Rectal smooth muscle tissue (tissue), 1 donor: Measurements from ENCODE around the gene POFUT1.

Experiments used
- H3K27ac ChIP-seq: one replicate; pipeline ENCODE4 v1.7.0; 2013; ENCODE audit warnings: low read depth, low read length, inconsistent platforms
- H3K27me3 ChIP-seq: one replicate; pipeline ENCODE4 v1.7.0; 2013; ENCODE audit warnings: low read length; ENCODE audit not compliant: control insufficient read depth, insufficient read depth
- H3K36me3 ChIP-seq: one replicate; pipeline ENCODE4 v1.7.0; 2013; ENCODE audit warnings: low read length; ENCODE audit not compliant: control insufficient read depth, insufficient read depth
- H3K4me1 ChIP-seq: one replicate; pipeline ENCODE4 v1.7.0; 2013; ENCODE audit warnings: low read length; ENCODE audit not compliant: control insufficient read depth, insufficient read depth
- H3K4me3 ChIP-seq: one replicate; pipeline ENCODE4 v1.7.0; 2013; ENCODE audit warnings: low read length
- H3K9ac ChIP-seq: one replicate; pipeline ENCODE4 v1.7.0; 2013; ENCODE audit warnings: low read length

Gene POFUT1

DNA sequence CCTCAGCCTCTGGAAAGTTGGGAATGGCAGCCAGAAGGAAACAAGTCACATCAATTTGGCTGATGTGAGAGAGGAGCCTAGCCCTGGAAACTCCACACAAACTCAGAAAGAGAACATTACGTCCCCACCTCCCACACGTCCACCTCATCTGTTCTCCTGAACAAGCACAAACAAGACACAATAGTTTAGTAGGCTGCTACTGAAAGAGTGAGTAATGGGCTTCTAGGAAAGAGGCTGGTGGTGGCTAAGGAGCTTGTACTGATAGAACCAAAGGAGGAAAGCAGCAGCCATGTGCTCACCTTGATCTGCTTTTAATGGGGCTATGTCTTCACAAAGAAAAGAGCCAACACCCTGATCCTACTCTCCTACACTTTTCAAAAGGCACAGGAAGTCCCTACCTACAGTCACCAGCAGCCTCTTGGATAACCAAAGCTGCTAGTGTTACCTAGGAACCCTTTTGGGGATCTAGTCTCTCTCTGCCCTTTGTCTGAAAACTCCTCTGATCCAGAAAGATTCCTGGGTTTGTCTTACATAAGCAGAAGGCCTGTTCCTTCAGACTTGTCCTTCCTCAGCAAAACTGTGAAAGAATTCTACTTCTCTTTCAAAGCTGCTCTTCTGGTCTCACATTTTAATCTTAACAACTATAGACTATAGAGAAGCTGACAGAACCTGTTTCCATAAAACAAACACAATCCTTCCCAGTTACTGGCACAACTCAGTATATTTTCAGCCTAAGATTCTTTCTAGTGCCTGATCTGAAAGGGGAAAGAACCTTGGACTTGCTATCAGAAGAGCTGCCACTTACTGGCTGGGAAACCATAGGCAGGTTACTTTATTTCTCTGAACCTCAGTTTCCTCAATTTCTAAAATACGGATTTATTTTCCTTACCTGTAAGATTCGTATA, 3.2 kb upstream of the POFUT1 start:
- no peak overlapping the region for H3K9ac ChIP-seq
- H3K36me3 ChIP-seq = peaks cover 13% of the 10 kb centered on the region
- no peaks in the 10 kb centered on the region for H3K27me3 ChIP-seq
- H3K4me1 ChIP-seq = peaks cover 20% of the 10 kb centered on the region
- H3K4me3 ChIP-seq = no peak overlapping the region
- H3K27ac ChIP-seq = no peak overlapping the region

DNA sequence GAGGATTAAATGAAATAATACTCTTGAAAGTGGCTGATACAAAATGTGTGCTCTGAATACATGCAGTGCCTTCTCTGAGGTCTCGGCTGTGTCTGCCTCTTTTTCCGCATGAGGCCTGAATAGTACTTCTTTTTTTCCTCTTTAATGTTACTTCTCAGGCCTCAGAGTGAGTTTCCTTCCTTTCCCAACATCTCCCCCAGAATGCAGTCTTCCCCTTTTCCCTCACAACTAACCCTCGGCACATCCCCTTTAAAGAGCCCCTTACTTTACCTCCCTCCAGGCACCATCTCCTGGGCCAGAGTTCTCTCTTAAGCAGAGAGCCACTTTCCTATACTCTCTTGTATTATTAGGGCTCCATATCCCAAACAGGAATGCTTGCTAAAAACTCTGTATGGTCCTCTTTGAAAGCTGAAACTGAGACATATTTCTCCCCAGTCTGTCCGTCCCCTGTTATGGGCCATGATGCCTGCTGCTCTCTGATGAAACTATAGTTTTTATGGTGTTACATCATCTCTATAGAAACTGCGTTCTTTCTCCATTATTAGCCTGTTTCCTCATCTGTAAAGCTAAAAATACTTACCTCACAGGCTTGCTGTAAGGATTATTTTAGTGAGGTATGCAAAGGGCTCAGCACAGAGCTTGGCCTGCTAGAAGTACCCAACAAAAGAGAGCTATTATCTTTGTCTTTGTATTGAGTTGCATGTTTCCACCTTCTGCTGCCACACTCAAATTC, 2.4 kb upstream of the POFUT1 start:
- H3K9ac ChIP-seq = no peak overlapping the region
- peaks cover 20% of the 10 kb centered on the region for H3K4me1 ChIP-seq
- H3K36me3 ChIP-seq = peaks cover 8% of the 10 kb centered on the region
- H3K4me3 ChIP-seq = no peak overlapping the region
- no peak overlapping the region for H3K27ac ChIP-seq
- no peaks in the 10 kb centered on the region for H3K27me3 ChIP-seq

DNA sequence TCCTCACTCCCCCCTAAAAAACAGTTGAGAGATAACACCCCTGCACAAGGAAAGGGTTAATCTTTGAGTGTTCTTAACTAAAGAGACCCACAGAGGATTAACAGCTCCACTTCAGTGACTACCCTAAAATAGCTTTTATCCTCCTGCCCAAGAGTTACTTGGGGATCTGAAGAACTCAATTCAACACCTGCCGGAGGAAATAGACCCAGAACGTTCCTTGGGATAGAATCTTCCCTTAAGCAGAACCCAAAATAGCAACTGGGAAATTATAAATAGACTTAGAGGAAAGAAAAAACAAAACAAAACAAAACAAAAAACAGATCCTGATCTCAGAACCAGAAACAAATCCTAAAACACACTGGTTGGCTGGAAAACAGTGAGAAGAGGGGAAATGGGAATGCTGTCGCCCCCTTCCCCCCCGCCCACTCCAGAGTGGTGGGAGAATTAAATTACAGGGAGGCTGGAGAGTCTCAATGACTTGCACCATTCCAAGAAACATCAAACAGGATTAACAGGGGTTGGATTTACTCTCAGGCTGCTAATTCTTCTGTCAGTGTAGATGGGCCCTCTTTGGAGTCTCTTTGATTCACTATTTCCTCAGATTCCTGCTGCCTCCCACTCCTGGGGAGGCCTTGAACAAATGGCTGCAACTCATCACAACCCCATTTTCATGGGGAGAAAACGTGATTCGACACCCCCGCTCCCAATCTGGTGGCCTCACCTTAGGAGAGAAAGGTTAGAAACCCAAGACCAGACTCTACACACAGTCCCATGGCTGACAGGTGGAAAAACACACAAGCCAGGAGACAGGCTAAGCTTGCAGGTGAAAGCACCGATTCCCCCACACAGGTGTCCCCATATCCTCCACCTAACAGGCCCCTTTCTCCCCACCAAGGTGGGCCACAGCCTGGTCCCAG, 1.6 kb upstream of the POFUT1 start:
- Histone ChIP-seq H3K9ac (peak overlapping the region; percentile 97), H3K27ac (peak overlapping the region; percentile 21), H3K4me3 (peak overlapping the region; percentile 94), H3K4me1 (peaks cover 20% of the 10 kb centered on the region), H3K36me3 (peaks cover 4% of the 10 kb centered on the region), H3K27me3 (no peaks in the 10 kb centered on the region)

DNA sequence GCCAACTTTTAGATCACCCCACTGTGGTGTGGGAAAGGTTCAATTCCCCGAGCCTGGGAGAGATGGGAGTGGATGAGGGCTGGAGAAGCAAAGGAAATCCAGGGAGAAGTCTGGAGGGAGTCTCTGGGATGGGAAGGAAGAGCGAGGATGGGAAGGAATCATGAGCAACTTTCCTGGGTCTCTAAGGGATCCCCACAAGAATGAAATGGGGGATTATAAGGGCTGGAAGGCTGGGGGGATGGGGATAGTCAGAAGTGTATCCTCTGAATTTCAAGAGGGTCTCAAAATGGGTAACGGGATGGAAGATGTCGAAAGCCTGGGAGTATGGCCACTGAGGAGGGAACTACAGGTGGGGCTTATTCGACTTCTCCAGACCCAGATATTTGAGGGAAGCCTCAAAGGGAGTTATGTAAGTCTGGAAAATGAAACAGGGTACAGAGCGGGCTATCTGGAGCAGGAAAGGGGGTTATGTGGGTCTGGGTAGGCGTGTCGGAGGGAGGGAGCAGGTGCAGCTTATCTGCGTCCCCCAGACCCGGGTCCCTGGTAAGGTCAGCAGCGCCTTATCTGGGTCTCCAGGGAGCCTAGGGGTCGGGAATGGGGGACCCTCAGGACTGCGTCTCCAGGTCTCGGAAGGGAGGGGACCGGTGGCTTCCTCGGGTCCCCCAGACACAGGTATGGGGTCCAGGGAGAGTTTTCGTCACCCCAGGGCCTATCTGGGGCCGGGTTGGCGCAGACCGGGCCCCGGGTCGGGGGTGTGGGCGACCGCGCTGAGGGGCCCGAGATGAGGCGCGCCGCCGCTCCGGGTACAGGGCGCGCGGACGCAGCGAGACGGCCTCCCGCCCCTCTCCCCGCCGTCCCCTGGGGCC, 687 bp upstream of the POFUT1 start:
- H3K36me3 ChIP-seq = peaks cover 4% of the 10 kb centered on the region
- H3K27me3 ChIP-seq = no peaks in the 10 kb centered on the region
- peaks cover 20% of the 10 kb centered on the region for H3K4me1 ChIP-seq
- H3K27ac ChIP-seq = peak overlapping the region; percentile 69
- peak overlapping the region; percentile 97 for H3K9ac ChIP-seq
- H3K4me3 ChIP-seq = peak overlapping the region; percentile 94

DNA sequence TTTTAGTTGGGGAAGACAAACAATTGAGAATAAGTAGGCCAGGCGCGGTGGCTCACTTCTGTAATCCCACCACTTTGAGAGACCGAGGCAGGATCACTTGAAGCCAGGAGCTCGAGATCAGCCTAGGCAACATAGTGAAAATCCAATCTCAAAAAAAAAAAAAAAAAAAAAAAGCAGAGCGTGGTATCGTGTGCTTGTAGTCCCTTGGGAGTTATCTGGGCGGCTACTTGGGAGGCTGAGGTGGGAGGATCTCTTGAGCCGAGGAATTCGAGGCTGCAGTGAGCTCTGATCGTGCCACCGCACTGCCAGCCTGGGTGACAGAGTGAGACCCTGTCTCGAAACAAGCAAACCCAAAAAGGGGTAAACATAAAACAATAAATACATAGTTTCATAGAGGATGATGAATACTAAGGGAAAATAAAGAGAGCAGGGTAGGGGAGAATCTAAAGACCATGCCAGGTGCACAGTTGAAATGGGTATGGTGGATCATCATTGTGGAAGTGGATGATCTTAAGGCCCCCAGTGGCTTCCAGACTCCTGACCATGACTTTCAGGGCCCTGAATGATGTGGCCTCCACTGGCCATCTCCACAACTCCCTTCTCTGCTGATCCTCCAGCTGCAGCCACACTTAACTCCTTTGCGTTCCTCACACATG, 947 bp downstream of the POFUT1 start:
- no peak overlapping the region for H3K27ac ChIP-seq
- H3K9ac ChIP-seq = no peak overlapping the region
- peaks cover 18% of the 10 kb centered on the region for H3K4me1 ChIP-seq
- no peaks in the 10 kb centered on the region for H3K27me3 ChIP-seq
- H3K36me3 ChIP-seq = peaks cover 4% of the 10 kb centered on the region
- H3K4me3 ChIP-seq = peak overlapping the region; percentile 94

DNA sequence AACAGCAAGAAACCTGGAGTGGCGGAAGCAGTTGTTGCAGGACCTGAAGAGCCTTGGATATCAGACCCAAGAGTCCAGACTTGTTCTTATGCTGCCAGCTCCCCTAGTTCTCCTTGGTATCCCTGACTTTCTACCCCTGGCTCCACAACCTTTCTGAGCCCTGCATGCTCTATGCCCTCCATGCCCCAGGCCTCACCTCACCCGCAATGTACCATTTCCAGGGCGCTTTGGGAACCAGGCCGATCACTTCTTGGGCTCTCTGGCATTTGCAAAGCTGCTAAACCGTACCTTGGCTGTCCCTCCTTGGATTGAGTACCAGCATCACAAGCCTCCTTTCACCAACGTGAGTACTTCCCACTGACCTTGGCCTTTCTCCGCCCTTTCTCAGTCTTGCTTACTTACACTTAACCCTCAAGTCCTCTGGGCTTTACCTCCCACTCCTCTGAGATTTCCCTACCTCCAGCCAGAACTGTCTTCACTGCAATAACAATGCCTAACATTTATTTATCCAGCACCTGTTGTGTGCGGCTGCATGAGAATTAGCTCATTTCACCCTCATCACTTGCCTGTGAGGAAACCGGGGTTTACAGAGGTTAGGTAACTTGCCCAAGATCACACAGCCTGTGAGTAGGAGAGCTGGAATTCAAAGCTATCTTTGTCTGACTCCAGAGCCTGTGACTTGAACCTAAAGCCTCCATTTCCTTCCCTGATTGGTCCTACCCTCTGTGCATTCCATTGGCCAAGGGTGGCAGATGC, 2.3 kb downstream of the POFUT1 start:
- H3K4me1 ChIP-seq = peaks cover 16% of the 10 kb centered on the region
- peak overlapping the region; percentile 5 for H3K4me3 ChIP-seq
- no peak overlapping the region for H3K9ac ChIP-seq
- H3K27me3 ChIP-seq = no peaks in the 10 kb centered on the region
- H3K36me3 ChIP-seq = peaks cover 4% of the 10 kb centered on the region
- H3K27ac ChIP-seq = no peak overlapping the region

DNA sequence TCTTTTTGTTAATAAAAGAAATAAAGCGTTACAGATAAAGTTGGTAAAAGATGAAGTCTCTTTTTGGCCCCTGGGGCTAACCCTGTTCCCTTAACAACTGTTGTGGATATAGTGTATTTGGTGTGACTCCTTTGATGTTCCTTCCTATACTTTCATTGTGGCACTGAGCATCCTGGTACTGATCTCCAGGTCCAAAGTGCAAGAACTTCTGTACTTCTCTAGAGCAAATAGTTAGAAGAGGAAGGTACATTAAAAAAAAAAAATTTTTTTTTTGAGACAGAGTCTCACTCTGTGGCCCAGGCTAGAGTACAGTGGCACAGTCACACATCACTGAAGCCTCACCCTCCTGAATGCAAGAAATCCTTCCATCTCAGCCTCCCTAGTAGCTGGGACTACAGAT, 6.2 kb downstream of the POFUT1 start:
- Histone ChIP-seq H3K27ac (no peak overlapping the region), H3K36me3 (peaks cover 18% of the 10 kb centered on the region), H3K27me3 (no peaks in the 10 kb centered on the region), H3K4me1 (peaks cover 1% of the 10 kb centered on the region), H3K4me3 (no peak overlapping the region), H3K9ac (no peak overlapping the region)

DNA sequence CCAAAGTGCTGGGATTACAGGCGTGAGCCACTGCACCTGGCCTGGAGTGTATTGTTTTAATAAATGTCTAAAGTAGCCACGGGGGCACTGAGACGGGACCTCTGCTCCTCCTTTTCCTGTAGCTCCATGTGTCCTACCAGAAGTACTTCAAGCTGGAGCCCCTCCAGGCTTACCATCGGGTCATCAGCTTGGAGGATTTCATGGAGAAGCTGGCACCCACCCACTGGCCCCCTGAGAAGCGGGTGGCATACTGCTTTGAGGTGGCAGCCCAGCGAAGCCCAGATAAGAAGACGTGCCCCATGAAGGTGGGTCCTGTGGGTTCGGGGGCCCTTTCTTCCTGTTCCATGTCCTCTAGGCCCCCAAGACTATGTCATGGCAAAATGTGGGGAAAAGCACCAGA, 7.5 kb downstream of the POFUT1 start:
- H3K9ac ChIP-seq = no peak overlapping the region
- H3K36me3 ChIP-seq = peaks cover 16% of the 10 kb centered on the region
- H3K4me1 ChIP-seq = no peaks in the 10 kb centered on the region
- no peaks in the 10 kb centered on the region for H3K27me3 ChIP-seq
- H3K27ac ChIP-seq = no peak overlapping the region
- no peak overlapping the region for H3K4me3 ChIP-seq

DNA sequence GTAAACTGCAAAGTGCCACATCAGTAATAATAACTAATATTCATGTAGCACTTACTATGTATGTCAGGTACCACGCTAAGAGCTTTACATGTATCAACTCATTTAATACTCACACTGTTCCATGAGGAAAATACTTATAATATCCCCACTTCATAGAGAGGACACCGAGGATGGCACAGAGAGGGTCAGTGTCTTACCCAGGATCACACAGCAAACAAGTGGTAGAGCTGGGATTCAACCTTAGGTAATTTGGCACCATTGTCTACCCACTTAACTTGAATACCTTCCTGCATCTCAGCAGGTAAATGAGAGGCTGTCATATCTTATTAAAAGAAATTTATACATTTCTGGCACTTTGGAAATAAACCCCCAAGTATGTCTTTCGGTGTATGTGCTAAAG, 8.0 kb downstream of the POFUT1 start:
- Histone ChIP-seq H3K9ac (no peak overlapping the region), H3K4me1 (no peaks in the 10 kb centered on the region), H3K4me3 (no peak overlapping the region), H3K36me3 (peaks cover 16% of the 10 kb centered on the region), H3K27ac (no peak overlapping the region), H3K27me3 (no peaks in the 10 kb centered on the region)

DNA sequence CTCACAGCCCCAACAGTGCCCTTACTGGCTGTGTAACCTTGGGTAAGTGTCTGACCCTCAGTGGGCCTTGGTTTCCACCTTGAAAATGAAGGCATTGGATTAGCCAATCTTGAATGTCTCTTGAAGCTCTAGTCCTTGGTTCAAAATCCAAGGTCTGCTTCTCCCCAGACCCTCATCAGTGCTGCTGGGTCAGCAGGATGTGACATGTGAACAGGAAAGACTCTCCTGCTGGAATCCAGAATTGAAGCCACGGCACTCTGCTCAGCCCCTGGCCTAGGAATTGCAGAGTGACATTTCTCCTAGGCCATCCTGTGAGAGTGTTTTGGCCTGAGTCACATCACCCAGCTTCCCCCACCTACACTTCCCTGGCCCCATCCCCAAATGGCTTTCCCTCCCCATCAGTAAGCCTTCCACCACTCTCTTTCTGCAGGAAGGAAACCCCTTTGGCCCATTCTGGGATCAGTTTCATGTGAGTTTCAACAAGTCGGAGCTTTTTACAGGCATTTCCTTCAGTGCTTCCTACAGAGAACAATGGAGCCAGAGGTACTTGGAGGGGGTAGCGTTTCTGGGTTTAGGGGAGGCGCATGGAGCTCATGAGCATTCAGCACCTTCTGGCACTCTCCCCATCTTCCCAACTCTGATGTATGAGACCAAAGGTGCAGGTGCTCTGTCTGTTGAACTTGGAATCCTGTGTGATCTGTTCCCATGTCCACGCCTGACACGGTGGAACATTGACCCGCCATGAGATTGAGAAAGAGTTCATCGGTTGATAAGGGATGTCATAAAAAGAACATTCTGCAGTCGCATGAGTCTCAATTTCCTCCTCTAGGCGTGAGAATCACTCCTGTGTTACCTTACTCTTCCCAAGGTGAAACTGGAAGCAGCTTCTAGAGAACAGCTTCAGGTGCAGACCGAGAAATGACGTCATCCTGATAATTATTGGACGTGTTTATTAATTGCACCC, 8.8 kb downstream of the POFUT1 start:
- Histone ChIP-seq H3K4me1 (no peaks in the 10 kb centered on the region), H3K27me3 (no peaks in the 10 kb centered on the region), H3K4me3 (no peak overlapping the region), H3K9ac (no peak overlapping the region), H3K36me3 (peaks cover 16% of the 10 kb centered on the region), H3K27ac (no peak overlapping the region)
